Stimulated activated CD8-positive, alpha-beta memory T cell treated with anti-CD3 and anti-CD28 coated beads, Interleukin-15, amount 100 ng/mL, for 1 hour (primary cell): ENCODE measurements around the gene ATP5PO.
"Not testable (repeated sequence)": the region's sequence is repeated elsewhere in the genome, so short reads cannot be mapped to it uniquely, and the experiment has no call there.

Source experiments
- DNase-seq: peaks from one replicate; pipeline ENCODE4 v3.0.0-alpha.2; 2020; ENCODE audit warnings: low read depth

ATP5PO gene

GRCh38 chr21:33940881-33941245 is 25.3 kb upstream of the ATP5PO start:
- DNase-seq: no peak

GRCh38 chr21:33940164-33940880 is 24.7 kb upstream of the ATP5PO start:
- DNase-seq: no peak

DNA sequence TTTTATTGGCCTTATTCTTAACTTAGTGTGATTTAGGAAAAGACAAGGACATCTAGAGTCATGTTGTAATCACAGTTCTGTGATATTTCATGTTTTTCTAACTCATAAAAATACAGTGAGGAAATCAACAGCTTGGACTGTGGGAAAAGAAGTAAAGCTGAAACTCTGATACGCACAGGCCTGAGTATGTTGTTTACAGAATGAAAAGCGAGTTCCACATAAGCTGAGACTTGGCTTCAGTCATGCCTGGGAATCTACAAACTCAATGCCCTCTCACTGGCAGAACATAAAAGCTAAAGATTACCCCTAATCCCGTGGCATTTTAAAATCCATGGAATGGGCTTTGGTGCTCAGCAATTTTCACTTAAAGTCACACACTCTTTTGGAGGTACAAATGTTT is 23.6 kb upstream of the ATP5PO start:
- DNase-seq: no peak

DNA sequence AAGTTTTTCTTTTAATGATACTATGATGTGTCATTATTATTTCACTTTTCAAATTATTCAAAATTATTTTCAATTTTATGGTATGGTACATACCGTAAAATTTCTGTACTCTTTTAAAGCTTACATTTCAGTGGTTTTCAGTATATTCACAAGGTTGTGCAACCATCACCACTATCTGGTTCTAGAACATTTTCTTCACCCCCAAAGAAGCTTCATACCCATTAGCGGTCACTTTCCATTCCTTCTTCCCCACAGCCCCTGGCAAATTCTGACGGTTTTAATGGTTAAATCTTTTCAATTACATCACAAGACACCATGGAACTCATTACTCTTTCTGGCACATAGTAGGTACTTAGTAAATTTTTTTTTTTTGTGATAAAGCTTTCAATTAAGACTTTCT is 22.8 kb upstream of the ATP5PO start:
- no peak for DNase-seq

DNA sequence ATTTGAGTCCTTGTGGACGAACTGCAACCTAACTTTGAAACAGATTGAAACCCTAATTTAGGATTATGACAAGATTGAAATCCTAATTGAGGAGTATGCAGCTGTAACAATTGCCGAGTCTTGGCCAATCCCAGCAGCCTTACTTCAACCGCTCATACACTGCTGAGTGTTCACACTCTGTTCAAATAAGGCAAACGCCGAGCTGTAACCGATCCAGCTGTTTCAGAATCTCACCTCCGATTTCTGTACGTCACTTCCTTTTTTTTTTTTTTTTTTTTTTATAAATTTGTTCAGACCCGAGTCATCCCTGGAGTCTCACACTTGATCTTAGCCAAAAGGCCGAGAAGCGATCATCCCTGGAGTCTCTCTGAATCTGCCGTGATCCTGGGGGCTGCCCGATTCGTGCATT is 22.3 kb upstream of the ATP5PO start:
- DNase-seq: no peak

DNA sequence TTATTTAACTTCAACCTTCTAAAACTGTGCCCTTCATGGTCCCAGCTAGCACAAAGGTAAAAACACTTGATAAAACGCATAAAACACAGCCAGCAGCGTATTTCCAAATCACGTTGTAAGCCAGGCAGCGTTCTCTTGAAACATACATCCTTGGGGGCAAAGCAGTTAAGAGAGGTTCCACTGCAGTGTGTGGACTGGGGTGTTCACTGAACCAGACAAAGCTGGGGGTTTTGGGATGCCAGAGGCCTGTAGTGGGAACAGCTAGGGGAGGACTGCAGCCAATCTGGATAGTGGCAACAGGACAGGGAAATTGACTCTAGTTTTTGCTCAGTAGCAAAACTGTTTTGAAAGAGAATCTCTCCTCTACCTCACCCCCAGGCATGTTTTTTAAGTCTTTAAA is 21.5 kb upstream of the ATP5PO start:
- no peak for DNase-seq

DNA sequence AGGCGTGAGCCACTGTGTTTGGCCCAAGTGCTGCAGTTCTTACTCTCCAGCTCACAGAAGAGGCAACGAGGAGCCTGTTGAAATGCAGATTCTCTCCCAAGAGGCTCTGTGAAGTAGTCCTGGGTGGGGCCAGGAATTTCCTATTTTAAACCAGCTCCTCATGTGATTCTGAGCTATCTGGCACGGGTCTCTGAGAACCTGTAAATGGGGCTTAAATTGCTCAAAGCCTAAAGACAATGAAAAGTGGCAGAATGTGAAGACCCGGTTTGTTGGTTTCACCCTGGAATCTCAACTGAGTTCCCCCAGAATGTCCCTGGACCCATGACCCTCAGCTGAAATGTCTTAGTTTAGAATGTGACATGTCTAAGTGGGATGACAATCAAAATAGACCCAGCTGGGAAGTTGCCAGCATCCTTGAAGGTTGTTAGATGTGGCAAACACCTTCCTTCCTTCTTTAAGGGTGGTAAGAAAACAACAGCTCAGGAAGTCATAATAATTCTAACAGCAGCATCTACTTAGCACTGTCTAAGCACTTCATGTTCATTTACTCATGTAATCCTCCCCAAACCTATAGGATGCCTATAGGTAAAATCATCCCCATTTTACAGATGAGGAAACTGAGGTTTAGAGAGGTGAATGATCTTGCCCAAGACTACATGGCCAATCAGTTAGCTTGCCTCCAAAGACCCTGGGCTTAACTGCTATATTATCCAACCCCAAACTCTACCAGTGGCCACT is 20.9 kb upstream of the ATP5PO start:
- DNase-seq: no peak

DNA sequence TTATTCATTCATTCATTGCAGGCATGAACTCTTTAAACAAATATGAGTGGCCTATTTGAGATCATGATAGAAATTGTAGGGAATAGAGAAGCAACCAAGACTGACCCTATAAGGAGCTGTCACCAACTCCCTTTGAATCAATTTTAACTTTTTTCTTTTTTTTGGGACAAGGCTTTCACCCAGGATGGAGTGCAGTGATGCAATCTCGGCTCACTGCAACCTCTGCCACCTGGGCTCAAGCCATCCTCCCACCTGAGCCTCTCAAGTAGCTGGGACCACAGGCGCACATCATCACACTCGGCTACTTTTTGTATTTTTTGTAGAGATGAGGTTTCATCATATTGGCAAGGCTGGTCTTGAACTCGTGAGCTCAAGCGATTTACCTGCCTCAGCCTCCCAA is 17.1 kb upstream of the ATP5PO start:
- no peak for DNase-seq

DNA sequence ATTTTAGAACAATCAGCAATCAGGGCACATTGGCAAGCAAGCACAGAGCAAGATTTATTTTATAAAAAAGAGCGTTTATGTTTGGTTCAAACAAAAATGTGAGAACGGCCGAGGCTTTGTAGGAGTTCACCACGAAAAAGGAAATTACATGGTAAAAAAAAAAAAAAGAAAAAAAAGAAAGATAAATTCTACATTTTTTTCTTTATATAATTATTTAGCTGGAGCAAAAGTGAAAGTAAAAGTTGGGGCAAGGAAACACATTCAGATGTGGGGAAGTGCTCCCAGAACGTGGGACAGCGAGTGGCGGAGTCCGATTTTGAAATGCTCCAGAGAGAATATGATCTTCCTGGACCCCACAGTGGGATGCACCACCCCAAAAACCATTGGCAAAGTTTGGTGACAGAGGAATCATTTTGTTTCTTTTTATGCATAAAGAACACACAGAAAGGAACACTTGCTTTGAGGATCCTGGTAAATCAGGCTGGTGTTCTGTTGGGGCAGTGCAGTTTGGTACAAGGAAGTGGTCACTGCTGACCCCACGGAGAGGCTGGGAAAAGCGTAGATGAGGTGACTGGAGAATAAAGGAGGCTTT is 16.3 kb upstream of the ATP5PO start:
- DNase-seq: no peak

- peak; percentile 44 for DNase-seq
These were observed 15.6 kb upstream of the ATP5PO start for GRCh38 chr21:33931052-33931798.

GRCh38 chr21:33926248-33926647 is 10.6 kb upstream of the ATP5PO start:
- not testable (repeated sequence) for DNase-seq

DNA sequence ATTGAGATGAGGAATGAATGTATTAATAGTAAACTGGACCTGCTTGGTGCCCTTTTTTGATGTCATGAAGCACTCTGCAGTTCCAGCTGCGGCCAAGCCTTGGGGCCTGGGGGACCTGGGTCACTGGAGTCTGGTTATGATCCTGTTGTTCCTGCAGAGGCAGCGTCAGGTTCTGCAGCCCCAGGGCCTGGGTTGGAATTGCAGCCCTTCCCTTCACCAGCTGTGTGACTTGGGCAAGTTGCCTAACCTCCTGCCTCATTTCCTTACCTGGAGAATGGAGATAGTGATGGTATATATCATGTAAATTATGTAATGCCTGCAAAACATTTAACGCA is 9.1 kb upstream of the ATP5PO start:
- no peak for DNase-seq

GRCh38 chr21:33924079-33924765 is 8.6 kb upstream of the ATP5PO start:
- peak; percentile 92 for DNase-seq

GRCh38 chr21:33917421-33917820 is 1.8 kb upstream of the ATP5PO start:
- DNase-seq: no peak

GRCh38 chr21:33916200-33916567 is 580 bp upstream of the ATP5PO start:
- DNase-seq: no peak

DNA sequence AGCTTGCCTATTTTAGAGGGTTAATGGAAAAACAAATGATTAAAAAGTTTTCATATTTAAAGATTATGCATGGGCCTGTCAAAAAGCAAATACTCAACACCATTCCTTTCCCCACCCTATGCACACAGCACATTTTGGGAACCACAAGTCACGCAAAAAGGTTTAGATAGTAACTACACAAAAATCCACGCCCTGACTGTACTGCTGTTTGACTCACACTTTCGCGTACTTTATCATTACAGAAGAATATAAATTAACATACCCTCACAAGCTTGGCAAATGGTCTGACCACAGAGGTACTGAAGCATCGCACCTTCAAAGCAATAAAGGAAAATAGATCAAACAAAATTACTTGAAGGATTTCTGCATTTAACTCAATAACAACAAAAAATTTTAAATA is 1.4 kb downstream of the ATP5PO start:
- no peak for DNase-seq

DNA sequence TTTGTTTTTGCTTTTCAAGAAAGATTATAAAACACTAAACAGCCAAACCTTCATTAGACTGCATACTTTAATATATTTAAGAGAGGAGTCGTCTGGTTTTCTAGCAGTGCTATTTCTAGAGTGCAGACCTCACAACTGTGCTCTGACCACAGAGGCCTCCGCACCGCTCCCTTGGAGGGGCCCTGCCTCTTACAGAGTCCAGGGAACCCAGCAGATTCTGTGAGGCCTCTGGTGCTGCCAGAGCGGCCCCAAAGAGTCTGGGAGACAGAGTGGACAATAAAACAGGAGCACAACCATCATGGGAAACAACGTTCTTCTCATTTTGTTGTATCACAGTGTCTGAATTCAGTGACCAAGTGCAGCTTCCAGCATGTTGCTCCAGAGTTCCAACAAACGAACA is 5.8 kb downstream of the ATP5PO start:
- no peak for DNase-seq

- no peak for DNase-seq
These were observed 6.8 kb downstream of the ATP5PO start for GRCh38 chr21:33908760-33909159.

- DNase-seq: no peak
These were observed 11.6 kb downstream of the ATP5PO start for GRCh38 chr21:33904041-33904440.

DNA sequence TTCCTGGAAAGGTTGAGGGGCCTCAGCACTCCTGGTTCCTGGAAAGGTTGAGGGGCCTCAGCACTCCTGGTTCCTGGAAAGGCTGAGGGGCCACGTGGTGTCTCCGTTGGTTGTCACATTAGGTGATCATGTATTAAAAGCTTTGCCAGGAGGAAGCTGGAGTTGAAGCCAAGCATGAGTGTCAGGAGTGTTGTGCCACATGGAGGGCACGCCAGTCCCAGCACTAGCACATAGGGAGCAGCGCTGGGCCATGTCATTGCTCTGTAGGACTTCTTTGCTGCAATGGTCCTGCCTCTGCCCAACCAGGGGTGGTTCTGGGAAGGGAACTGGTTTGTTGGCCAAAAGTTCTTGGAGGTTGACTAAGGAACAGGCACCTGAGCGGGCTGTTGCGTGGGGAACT is 13.3 kb downstream of the ATP5PO start:
- no peak for DNase-seq

DNA sequence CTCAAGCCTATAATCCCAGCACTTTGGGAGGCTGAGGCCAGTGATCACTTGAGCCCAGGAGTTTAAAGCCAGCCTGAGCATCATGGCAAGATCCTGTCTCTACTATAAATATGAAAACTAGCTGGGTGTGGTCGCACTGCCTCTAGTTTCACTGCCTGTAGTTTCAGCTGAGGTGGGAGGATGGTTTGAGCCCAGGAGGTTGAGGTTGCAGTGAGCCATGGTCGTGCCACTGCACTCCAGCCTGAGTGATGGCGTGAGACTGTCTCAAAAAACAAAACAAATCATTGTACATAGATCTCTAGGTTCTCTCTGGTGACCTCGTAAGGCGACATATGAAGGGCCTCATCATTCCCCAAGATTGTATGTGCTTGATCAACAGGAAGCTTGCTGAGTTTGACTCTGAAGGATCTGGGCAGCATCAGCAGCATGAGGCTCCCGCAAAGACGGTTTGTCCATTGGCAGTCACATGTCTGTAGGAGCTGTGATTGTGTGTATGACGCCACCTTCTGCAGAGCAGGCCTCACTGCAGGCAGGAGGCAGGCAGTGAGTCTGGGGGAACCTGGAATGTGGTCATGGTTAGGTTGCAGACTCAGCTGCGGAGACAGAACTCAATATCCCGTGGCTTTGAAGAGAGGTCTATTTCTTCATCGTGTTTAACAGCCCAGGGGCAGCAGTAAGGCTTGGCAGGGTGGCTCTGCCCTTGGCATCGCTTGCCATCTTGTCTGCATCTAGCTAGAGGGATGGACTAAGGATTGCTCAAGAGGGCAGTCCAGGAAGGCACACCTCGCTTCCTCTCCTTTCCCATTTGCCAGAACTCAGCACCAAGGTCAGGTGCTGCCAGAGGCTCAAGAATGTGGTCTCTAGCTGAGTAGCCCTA is 14.0 kb downstream of the ATP5PO start:
- no peak for DNase-seq
